Measurements from ENCODE around the gene USH2A. TPM values are rescaled to one million over a fixed set of nuclear protein-coding genes. Genes with fewer than 3 reads are reported as not detected.

USH2A gene
- total and polyA plus RNA-seq, 2 experiments from 2014 or later, result 0.24 TPM; not detected in 1

- H3K36me3 ChIP-seq, result no peaks in the 10 kb centered on the region
- no peaks in the 10 kb centered on the region for H3K4me1 ChIP-seq (ENCODE audit: low read depth)
- no peak overlapping the region for H3K27ac ChIP-seq
- no peaks in the 10 kb centered on the region for H3K27me3 ChIP-seq
- no peak for TF ChIP-seq CTCF (IDR thresholded peaks at IDR 0.05; ENCODE audit: low read depth, low read length)
- H3K4me3 ChIP-seq, result no peak overlapping the region
- DNase-seq (ENCODE audit: low read depth in 1 of 2, low spot score in 1 of 2), result no peak
- H3K9me3 ChIP-seq (ENCODE audit: low read depth), result no peaks in the 10 kb centered on the region
Measured at GRCh38 chr1:216071262-216071661, 352.0 kb downstream of the USH2A start.

DNA sequence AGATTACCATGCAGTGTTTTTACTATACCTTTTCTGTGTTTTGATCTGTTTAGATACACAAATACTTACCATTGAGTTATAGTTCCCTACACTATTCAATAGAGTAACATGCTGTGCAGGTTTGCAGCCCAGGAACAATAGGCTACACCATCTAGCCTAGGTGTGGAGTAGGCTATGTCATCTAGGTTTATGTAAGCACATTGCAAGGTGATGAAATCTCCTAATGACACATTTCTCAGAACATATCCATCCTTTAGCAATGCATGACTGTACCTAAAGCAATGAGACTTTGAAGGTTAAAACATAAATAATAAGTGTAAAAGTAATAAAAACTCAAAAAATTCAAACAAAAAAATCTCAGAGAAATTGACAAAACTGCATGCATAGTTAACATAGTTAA, 358.6 kb downstream of the USH2A start:
- Histone ChIP-seq H3K4me1 (ENCODE audit: low read depth) (no peaks in the 10 kb centered on the region), H3K4me3 (no peak overlapping the region), H3K9me3 (ENCODE audit: low read depth) (no peaks in the 10 kb centered on the region), H3K27ac (no peak overlapping the region), H3K36me3 (no peaks in the 10 kb centered on the region), H3K27me3 (no peaks in the 10 kb centered on the region)
- no peak for TF ChIP-seq CTCF (IDR thresholded peaks at IDR 0.05; ENCODE audit: low read depth, low read length)
- DNase-seq (ENCODE audit: low read depth in 1 of 2, low spot score in 1 of 2), result no peak

DNA sequence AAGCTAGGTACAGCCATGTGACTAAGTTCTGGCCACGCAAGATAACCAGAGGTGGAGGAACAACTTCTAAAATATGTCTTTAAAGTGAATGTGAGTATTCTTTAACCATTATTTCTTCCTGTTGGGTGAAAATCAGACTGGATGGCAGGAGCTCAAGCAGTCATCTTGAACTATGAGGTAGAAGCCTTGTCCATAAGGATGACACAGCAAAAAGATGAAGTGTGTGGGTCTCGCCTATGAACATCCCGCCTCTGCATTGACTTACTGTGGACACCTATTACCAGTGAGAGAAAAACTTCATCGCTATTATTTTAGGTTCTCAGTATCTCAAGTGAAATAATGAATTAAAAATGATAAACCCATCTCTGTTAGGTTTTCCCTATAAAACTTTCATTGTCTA, 365.3 kb downstream of the USH2A start:
- Histone ChIP-seq H3K9me3 (ENCODE audit: low read depth) (no peaks in the 10 kb centered on the region), H3K36me3 (no peaks in the 10 kb centered on the region)
- TF ChIP-seq CTCF (IDR thresholded peaks at IDR 0.05; ENCODE audit: low read depth, low read length), result no peak

GRCh38 chr1:216057063-216057462, 366.2 kb downstream of the USH2A start:
- Histone ChIP-seq H3K36me3 (no peaks in the 10 kb centered on the region), H3K27ac (no peak overlapping the region)
- TF ChIP-seq CTCF (IDR thresholded peaks at IDR 0.05; ENCODE audit: low read depth, low read length), result no peak

More for the DNA sequence above, 365.3 kb downstream of the USH2A start:
- Histone ChIP-seq H3K4me1 (ENCODE audit: low read depth) (no peaks in the 10 kb centered on the region), H3K27me3 (no peaks in the 10 kb centered on the region), H3K27ac (no peak overlapping the region), H3K4me3 (no peak overlapping the region)
- no peak for DNase-seq (ENCODE audit: low read depth in 1 of 2, low spot score in 1 of 2)

GRCh38 chr1:216055004-216055403, 368.2 kb downstream of the USH2A start:
- DNase-seq (ENCODE audit: low read depth in 1 of 2, low spot score in 1 of 2), result no peak
- H3K4me3 ChIP-seq, result no peak overlapping the region
- H3K9me3 ChIP-seq (ENCODE audit: low read depth), result no peaks in the 10 kb centered on the region
- H3K36me3 ChIP-seq, result no peaks in the 10 kb centered on the region
- no peak overlapping the region for H3K27ac ChIP-seq
- H3K27me3 ChIP-seq, result no peaks in the 10 kb centered on the region
- no peaks in the 10 kb centered on the region for H3K4me1 ChIP-seq (ENCODE audit: low read depth)
- no peak for TF ChIP-seq CTCF (IDR thresholded peaks at IDR 0.05; ENCODE audit: low read depth, low read length)

More at GRCh38 chr1:216057063-216057462, 366.2 kb downstream of the USH2A start:
- Histone ChIP-seq H3K4me3 (no peak overlapping the region), H3K4me1 (ENCODE audit: low read depth) (no peaks in the 10 kb centered on the region), H3K27me3 (no peaks in the 10 kb centered on the region), H3K9me3 (ENCODE audit: low read depth) (no peaks in the 10 kb centered on the region)
- DNase-seq (ENCODE audit: low read depth in 1 of 2, low spot score in 1 of 2), result no peak

DNA sequence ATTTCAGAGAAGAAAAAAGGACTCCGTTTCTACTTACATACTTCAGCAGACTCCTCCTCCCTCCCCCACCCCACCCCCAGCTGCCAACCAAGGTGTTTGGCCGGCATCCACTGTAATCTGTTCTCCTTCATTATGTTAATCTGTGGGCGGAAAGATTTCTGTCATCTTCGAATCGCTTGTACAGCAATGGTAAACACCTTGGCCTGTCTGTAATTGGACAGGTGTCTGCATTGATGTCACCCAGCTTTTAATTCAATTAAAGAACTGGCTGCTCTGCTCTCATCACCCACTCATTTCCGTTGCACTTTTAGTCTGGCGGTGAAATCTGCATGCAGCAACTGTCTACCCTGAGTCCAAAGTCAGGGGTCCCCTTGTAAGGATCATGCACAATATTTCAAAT, 368.6 kb downstream of the USH2A start:
- no peak for DNase-seq (ENCODE audit: low read depth in 1 of 2, low spot score in 1 of 2)
- H3K4me1 ChIP-seq (ENCODE audit: low read depth), result no peaks in the 10 kb centered on the region
- H3K27ac ChIP-seq, result no peak overlapping the region
- no peaks in the 10 kb centered on the region for H3K36me3 ChIP-seq
- TF ChIP-seq CTCF (IDR thresholded peaks at IDR 0.05; ENCODE audit: low read depth, low read length), result no peak
- H3K4me3 ChIP-seq, result no peak overlapping the region
- H3K27me3 ChIP-seq, result no peaks in the 10 kb centered on the region
- H3K9me3 ChIP-seq (ENCODE audit: low read depth), result no peaks in the 10 kb centered on the region
